Stimulated activated CD4-positive, alpha-beta T cell treated with anti-CD3 and anti-CD28 coated beads, Interleukin-15, amount 100 ng/mL, for 1 hour (primary cell): ENCODE measurements around the gene TEX14.
"Not testable (repeated sequence)": the region's sequence is repeated elsewhere in the genome, so short reads cannot be mapped to it uniquely, and the experiment has no call there.

Source experiments
- DNase-seq, 2 donors: peaks; one replicate each; pipeline ENCODE4 v3.0.0-alpha.2; 2020; ENCODE audit warnings: low read depth in 1 of 2, low spot score in 1 of 2

The TEX14 gene

GRCh38 chr17:58611331-58611730, 80.5 kb downstream of the TEX14 start:
- no peak for DNase-seq

- DNase-seq, result no peak
Measured at GRCh38 chr17:58606934-58607333, 84.9 kb downstream of the TEX14 start.

GRCh38 chr17:58605986-58606385, 85.9 kb downstream of the TEX14 start:
- DNase-seq, result no peak

- no peak for DNase-seq
Measured at GRCh38 chr17:58605470-58605869, 86.4 kb downstream of the TEX14 start.

GRCh38 chr17:58601976-58602375, 89.9 kb downstream of the TEX14 start:
- no peak for DNase-seq

- no peak for DNase-seq
Measured at GRCh38 chr17:58597371-58597770, 94.5 kb downstream of the TEX14 start.

GRCh38 chr17:58595194-58595792, 96.6 kb downstream of the TEX14 start:
- DNase-seq, result no peak

GRCh38 chr17:58593123-58593522, 98.7 kb downstream of the TEX14 start:
- no peak for DNase-seq

- DNase-seq, result no peak
Measured at GRCh38 chr17:58591455-58591854, 100.4 kb downstream of the TEX14 start.

GRCh38 chr17:58590377-58590776, 101.5 kb downstream of the TEX14 start:
- DNase-seq, result no peak

GRCh38 chr17:58587713-58588117, 104.1 kb downstream of the TEX14 start:
- DNase-seq, result peak; percentile 27 to 38

- DNase-seq, result no peak
Measured at GRCh38 chr17:58586009-58586644, 105.7 kb downstream of the TEX14 start.

GRCh38 chr17:58585554-58585953, 106.3 kb downstream of the TEX14 start:
- no peak for DNase-seq

- DNase-seq, result no peak
Measured at GRCh38 chr17:58583486-58583885, 108.4 kb downstream of the TEX14 start.

GRCh38 chr17:58582718-58583117, 109.1 kb downstream of the TEX14 start:
- DNase-seq, result not testable (repeated sequence)

- DNase-seq, result no peak
Measured at GRCh38 chr17:58580671-58581070, 111.2 kb downstream of the TEX14 start.

- DNase-seq, result peak; percentile 8 to 21
Measured at GRCh38 chr17:58577696-58578095, 114.1 kb downstream of the TEX14 start.

- DNase-seq, result no peak
Measured at GRCh38 chr17:58576679-58577367, 115.0 kb downstream of the TEX14 start.

GRCh38 chr17:58575511-58575910, 116.3 kb downstream of the TEX14 start:
- no peak for DNase-seq

- DNase-seq, result no peak
Measured at GRCh38 chr17:58574025-58574424, 117.8 kb downstream of the TEX14 start.

GRCh38 chr17:58572846-58573245, 119.0 kb downstream of the TEX14 start:
- no peak for DNase-seq

GRCh38 chr17:58570758-58571157, 121.1 kb downstream of the TEX14 start:
- no peak for DNase-seq
